Globus pallidus (tissue), 1 donor: ENCODE measurements around the gene KLHL11.
"Not testable (repeated sequence)": the region's sequence is repeated elsewhere in the genome, so short reads cannot be mapped to it uniquely, and the experiment has no call there.

Source experiments
- DNase-seq: peaks from one replicate; pipeline ENCODE4 v3.0.0-alpha.2; 2015; ENCODE audit warnings: low spot score

Gene KLHL11

GRCh38 chr17:41836550-41837196, 28.6 kb downstream of the KLHL11 start:
- no peak for DNase-seq

- peak; percentile 46 for DNase-seq
These were observed 29.2 kb downstream of the KLHL11 start, which contains the start of gene NT5C3B for GRCh38 chr17:41835800-41836549. TSS of gene NT5C3B (minus strand) at chr17:41836232. CDS start at chr17:41836193, 39 bp downstream.

GRCh38 chr17:41835214-41835799, 29.9 kb downstream of the KLHL11 start:
- DNase-seq = no peak

GRCh38 chr17:41829961-41830360, 35.3 kb downstream of the KLHL11 start:
- DNase-seq = not testable (repeated sequence)

- no peak for DNase-seq
These were observed 39.9 kb downstream of the KLHL11 start for GRCh38 chr17:41825175-41825845.

GRCh38 chr17:41824086-41824485, 41.1 kb downstream of the KLHL11 start:
- DNase-seq = no peak

GRCh38 chr17:41823580-41823979, 41.6 kb downstream of the KLHL11 start:
- DNase-seq = no peak

- no peak for DNase-seq
These were observed 42.1 kb downstream of the KLHL11 start for GRCh38 chr17:41823141-41823524.

GRCh38 chr17:41822216-41823140, 42.7 kb downstream of the KLHL11 start:
- no peak for DNase-seq

- no peak for DNase-seq
These were observed 43.4 kb downstream of the KLHL11 start for GRCh38 chr17:41821776-41822175.

- no peak for DNase-seq
These were observed 47.2 kb downstream of the KLHL11 start for GRCh38 chr17:41818024-41818423.

GRCh38 chr17:41816637-41817320, 48.4 kb downstream of the KLHL11 start:
- DNase-seq = no peak

- no peak for DNase-seq
These were observed 51.0 kb downstream of the KLHL11 start for GRCh38 chr17:41814195-41814594.

- no peak for DNase-seq
These were observed 51.5 kb downstream of the KLHL11 start for GRCh38 chr17:41813699-41814124.

- no peak for DNase-seq
These were observed 52.0 kb downstream of the KLHL11 start for GRCh38 chr17:41813152-41813680.

GRCh38 chr17:41812381-41813151, 52.7 kb downstream of the KLHL11 start, which contains the start of gene FKBP10:
TSS of gene FKBP10 (plus strand) at chr17:41813004. CDS start at chr17:41813035, 31 bp downstream.
- DNase-seq = peak; percentile 28

- DNase-seq = peak; percentile 50
These were observed 53.5 kb downstream of the KLHL11 start, which contains the start of gene P3H4 for GRCh38 chr17:41811549-41812380. TSS of gene P3H4 (minus strand) at chr17:41811949. CDS start at chr17:41811915, 34 bp downstream.
